Uterus (tissue), 4 donors: ENCODE measurements around the gene SLAIN2. TPM values are rescaled to one million over a fixed set of nuclear protein-coding genes. Genes with fewer than 3 reads are reported as not detected.
"Not testable (repeated sequence)": the region's sequence is repeated elsewhere in the genome, so short reads cannot be mapped to it uniquely, and the experiment has no call there.

Source experiments
- DNase-seq, 2 donors: peaks; one replicate each; pipeline ENCODE4 v3.0.0-alpha.2; 2019 to 2020
- H3K27ac ChIP-seq, 2 donors: fragments of 200-600 bp; sonication (generic); 1 replicate in 1 of 2; 2 replicates in 1 of 2; pipeline ENCODE4 v1.5.1; 2016 to 2018
- H3K27me3 ChIP-seq, 2 donors: fragments of 200-600 bp; sonication (generic); one replicate each; pipeline ENCODE4 v1.5.1; 2018 to 2019; ENCODE audit warnings: control low read depth in 1 of 2
- H3K36me3 ChIP-seq, 2 donors: fragments of 200-600 bp; sonication (generic); one replicate each; pipeline ENCODE4 v1.5.1; 2019; ENCODE audit warnings: control low read depth in 1 of 2
- H3K4me1 ChIP-seq, 2 donors: fragments of 200-600 bp; sonication (generic); one replicate each; pipeline ENCODE4 v1.5.1; 2018 to 2019; ENCODE audit warnings: control low read depth in 1 of 2
- H3K4me3 ChIP-seq, 2 donors: fragments of 200-600 bp; sonication (generic); 1 replicate in 1 of 2; 2 replicates in 1 of 2; pipeline ENCODE4 v1.5.1; 2018 to 2019; ENCODE audit warnings: mild to moderate bottlenecking in 1 of 2
- H3K9me3 ChIP-seq, 2 donors: fragments of 200-600 bp; sonication (generic); one replicate each; pipeline ENCODE4 v1.5.1; 2019; ENCODE audit warnings: control low read depth in 1 of 2
- CTCF ChIP-seq, 4 experiments: fragments of 200-600 bp in 2 of 4; fragments of 450-650 bp in 2 of 4; sonication (generic) in 2 of 4; IDR thresholded peaks; one replicate each; pipeline ENCODE4 v1.5.1; 2016 to 2019; ENCODE audit warnings: antibody characterized with exemption in 4 of 4, mild to moderate bottlenecking in 2 of 4, moderate library complexity in 1 of 4
- POLR2A ChIP-seq, 2 donors: fragments of 450-650 bp; IDR thresholded peaks; one replicate each; pipeline ENCODE4 v1.6.1; 2016; ENCODE audit warnings: antibody characterized with exemption in 2 of 2, mild to moderate bottlenecking in 1 of 2, moderate library complexity in 1 of 2
- intact Hi-C: fragments of 100-400 bp; cut with DNase I; formaldehyde crosslinking; loops from one replicate; pipeline ENCODE4 v1.15.1; 2023; ENCODE audit warnings: low total_unique reads
- total RNA-seq, 4 donors: library from RNA; depleted of rRNA in 3 of 4; stranded (reverse); fragments of >200 nt in 3 of 4; gene quantifications; one replicate each; pipeline versions ENCODE4 v1.1.0 to v1.2.4, GENCODE V29; 2014 to 2023
- donor health status: DM: yes; HTN: yes; CAD: no.

Gene SLAIN2
- total RNA-seq, 4 donors from 2014 or later = 20.0 to 120 (median 62.0) TPM

- Histone ChIP-seq H3K4me1 (no peaks in the 10 kb centered on the region), H3K4me3 (no peak overlapping the region), H3K36me3 (no peaks in the 10 kb centered on the region), H3K27me3 (no peaks in the 10 kb centered on the region), H3K27ac (no peak overlapping the region), H3K9me3 (no peaks in the 10 kb centered on the region)
- TF ChIP-seq POLR2A (IDR thresholded peaks at IDR 0.05) = no peak
- no peak for DNase-seq
- intact Hi-C loops = no loop called here
Observed at GRCh38 chr4:48299560-48299959, 41.8 kb upstream of the SLAIN2 start.

- no peaks in the 10 kb centered on the region for H3K4me1 ChIP-seq
- no peak for TF ChIP-seq CTCF (IDR thresholded peaks at IDR 0.05)
- TF ChIP-seq POLR2A (IDR thresholded peaks at IDR 0.05) = no peak
- no peaks in the 10 kb centered on the region for H3K36me3 ChIP-seq
- no peaks in the 10 kb centered on the region for H3K9me3 ChIP-seq
- DNase-seq = no peak
- no peak overlapping the region for H3K27ac ChIP-seq
- H3K4me3 ChIP-seq = no peak overlapping the region
- no peaks in the 10 kb centered on the region for H3K27me3 ChIP-seq
- intact Hi-C loops = no loop called here
Observed at GRCh38 chr4:48300004-48300403, 41.3 kb upstream of the SLAIN2 start.

- no peak for TF ChIP-seq POLR2A (IDR thresholded peaks at IDR 0.05)
- no peak for TF ChIP-seq CTCF (IDR thresholded peaks at IDR 0.05)
- DNase-seq = no peak
- Histone ChIP-seq H3K4me1 (no peaks in the 10 kb centered on the region), H3K27ac (no peak overlapping the region), H3K4me3 (no peak overlapping the region), H3K27me3 (no peaks in the 10 kb centered on the region), H3K36me3 (no peaks in the 10 kb centered on the region), H3K9me3 (no peaks in the 10 kb centered on the region)
- intact Hi-C loops = no loop called here
Observed at GRCh38 chr4:48305508-48305907, 35.8 kb upstream of the SLAIN2 start.

- Histone ChIP-seq H3K9me3 (no peaks in the 10 kb centered on the region), H3K4me3 (no peak overlapping the region), H3K36me3 (no peaks in the 10 kb centered on the region), H3K27ac (no peak overlapping the region), H3K4me1 (no peaks in the 10 kb centered on the region), H3K27me3 (no peaks in the 10 kb centered on the region)
- no peak for DNase-seq
- intact Hi-C loops = no loop called here
- no peak for TF ChIP-seq POLR2A (IDR thresholded peaks at IDR 0.05)
- TF ChIP-seq CTCF (IDR thresholded peaks at IDR 0.05) = no peak
Observed at GRCh38 chr4:48307528-48307927, 33.8 kb upstream of the SLAIN2 start.

- no peak for DNase-seq
- H3K4me1 ChIP-seq = no peaks in the 10 kb centered on the region
- intact Hi-C loops = no loop called here
- H3K27me3 ChIP-seq = no peaks in the 10 kb centered on the region
- no peaks in the 10 kb centered on the region for H3K36me3 ChIP-seq
- TF ChIP-seq CTCF (IDR thresholded peaks at IDR 0.05) (no peak), POLR2A (IDR thresholded peaks at IDR 0.05) (no peak)
- H3K4me3 ChIP-seq = no peak overlapping the region
- no peaks in the 10 kb centered on the region for H3K9me3 ChIP-seq
- no peak overlapping the region for H3K27ac ChIP-seq
Observed at GRCh38 chr4:48308901-48309300, 32.4 kb upstream of the SLAIN2 start.

- H3K27me3 ChIP-seq = no peaks in the 10 kb centered on the region
- H3K36me3 ChIP-seq = no peaks in the 10 kb centered on the region
- no peak overlapping the region for H3K4me3 ChIP-seq
- no peaks in the 10 kb centered on the region for H3K4me1 ChIP-seq
- DNase-seq = no peak
- no peaks in the 10 kb centered on the region for H3K9me3 ChIP-seq
- no peak overlapping the region for H3K27ac ChIP-seq
- intact Hi-C loops = no loop called here
- no peak for TF ChIP-seq CTCF (IDR thresholded peaks at IDR 0.05)
- no peak for TF ChIP-seq POLR2A (IDR thresholded peaks at IDR 0.05)
Observed at GRCh38 chr4:48311896-48312295, 29.4 kb upstream of the SLAIN2 start.

GRCh38 chr4:48314746-48315145 is 26.6 kb upstream of the SLAIN2 start:
- H3K9me3 ChIP-seq, H3K36me3 ChIP-seq, H3K27ac ChIP-seq, H3K27me3 ChIP-seq, H3K4me1 ChIP-seq, DNase-seq, H3K4me3 ChIP-seq, intact Hi-C loops: not testable (repeated sequence)
